K562 (cell line): ENCODE data around the gene TMEM248. TPM values are rescaled to one million over a fixed set of nuclear protein-coding genes. Genes with fewer than 3 reads are reported as not detected.

ENCODE experiments used
- C11orf30 ChIP-seq: fragments of 450-650 bp; IDR thresholded peaks from 2 replicates; pipeline ENCODE4 v1.6.1; 2016; ENCODE audit warnings: low read depth, mild to moderate bottlenecking
- CHAMP1 ChIP-seq: fragments of 450-650 bp; IDR thresholded peaks from 2 replicates; pipeline ENCODE4 v1.6.1; 2016; ENCODE audit warnings: mild to moderate bottlenecking
- CTBP1 ChIP-seq: fragments of 450-650 bp; IDR thresholded peaks from 2 replicates; pipeline ENCODE4 v1.6.1; 2016; ENCODE audit warnings: borderline replicate concordance
- ELF1 ChIP-seq: fragments of 200-800 bp; sonication (Bioruptor generic); IDR thresholded peaks from 2 replicates; pipeline ENCODE4 v1.6.1; 2016; ENCODE audit warnings: missing genetic modification characterization, missing compliant biosample characterization
- EP300 ChIP-seq: IDR thresholded peaks from 2 replicates; pipeline ENCODE4 v1.6.1; 2012; ENCODE audit warnings: low read length, improper control_type of control experiment
- HDAC6 ChIP-seq: IDR thresholded peaks from 2 replicates; pipeline ENCODE4 v1.6.1; 2012; ENCODE audit warnings: low read depth, mild to moderate bottlenecking, control low read depth, inconsistent platforms, low read length, moderate library complexity
- KLF10 ChIP-seq: fragments of 250-450 bp; sonication (Bioruptor Pico); IDR thresholded peaks from 2 replicates; pipeline ENCODE4 v1.6.1; 2021; ENCODE audit warnings: matching md5 sums
- L3MBTL2 ChIP-seq: fragments of 450-650 bp; IDR thresholded peaks from 2 replicates; pipeline ENCODE4 v1.6.1; 2016; ENCODE audit warnings: mild to moderate bottlenecking, moderate library complexity
- PHTF2 ChIP-seq: fragments of 250-450 bp; sonication (Bioruptor Pico); IDR thresholded peaks from 2 replicates; pipeline ENCODE4 v1.5.0; 2021; ENCODE audit warnings: mild to moderate bottlenecking
- RAD51 ChIP-seq: fragments of 450-650 bp; IDR thresholded peaks from 2 replicates; pipeline ENCODE4 v1.7.1; 2016; ENCODE audit warnings: low read depth, mild to moderate bottlenecking, borderline replicate concordance
- THAP12 ChIP-seq: fragments of 250-450 bp; sonication (Bioruptor Pico); IDR thresholded peaks from 2 replicates; pipeline ENCODE4 v1.9.0; 2021; ENCODE audit warnings: mild to moderate bottlenecking, inconsistent platforms
- ZNF134 ChIP-seq: fragments of 250-450 bp; sonication (Bioruptor Pico); conservative IDR thresholded peaks from 2 replicates; pipeline ENCODE4 v1.4.0; 2020
- ZNF224 ChIP-seq: sonication (generic); formaldehyde crosslinking; IDR thresholded peaks from 2 replicates; pipeline ENCODE4 v1.8.0; 2022; ENCODE audit warnings: mild to moderate bottlenecking, missing genetic modification reagents
- ZNF436 ChIP-seq: fragments of 250-450, 450-650 bp; sonication (Bioruptor Pico); formaldehyde crosslinking; IDR thresholded peaks from 2 replicates; pipeline ENCODE4 v1.7.0; 2020; ENCODE audit warnings: mild to moderate bottlenecking
- ZNF583 ChIP-seq: fragments of 250-450 bp; sonication (Bioruptor Pico); IDR thresholded peaks from 2 replicates; pipeline ENCODE4 v1.4.0; 2020
- ZNF75A ChIP-seq: fragments of 450-650 bp; formaldehyde crosslinking; IDR thresholded peaks from 2 replicates; pipeline ENCODE4 v1.4.0; 2020; ENCODE audit warnings: mild to moderate bottlenecking
- polyA plus RNA-seq, 8 experiments: library from polyadenylated mRNA; depleted of rRNA in 4 of 8; stranded (reverse) in 5 of 8; unstranded in 3 of 8; fragments of >200 nt; fragmentation: Nextera tagmentation in 2 of 8; fragmentation: Illumina TruSeq in 1 of 8; extraction: Ambion mirVana in 2 of 8; extraction: Trizol in 1 of 8; gene quantifications; 2 replicates each; pipeline versions ENCODE4 v1.2.1 to v1.2.3, GENCODE V29; 2011 to 2014; ENCODE audit warnings: inconsistent platforms in 1 of 8, missing spikeins in 1 of 8
- total RNA-seq, 7 experiments: library from RNA; depleted of rRNA in 6 of 7; stranded (reverse); fragments of >200 nt in 6 of 7; fragmentation: Illumina TruSeq in 2 of 7; extraction: Trizol in 2 of 7; gene quantifications; 2 replicates each; pipeline versions ENCODE4 v1.2.1 to v1.2.3, GENCODE V29; 2011 to 2021; ENCODE audit warnings: low replicate concordance in 1 of 7
- TF ChIP-seq, protein P1 (sequence below): sonication (generic); formaldehyde crosslinking; IDR thresholded peaks from 2 replicates; pipeline ENCODE4 v1.8.0; 2023; ENCODE audit warnings: mild to moderate bottlenecking, missing genetic modification reagents
- TF ChIP-seq, protein P2 (sequence below): fragments of 250-450 bp; sonication (Bioruptor Pico); IDR thresholded peaks from 2 replicates; pipeline ENCODE4 v1.4.0; 2020; ENCODE audit warnings: mild to moderate bottlenecking, moderate library complexity, borderline replicate concordance

The TMEM248 gene
- total and polyA plus RNA-seq, 9 of the 15 experiments (the other 6 are each of a cell fraction or from before 2014, with no cell fraction given), result 6.3 to 132 (median 64.4) TPM

GRCh38 chr7:66920769-66921395, at the start of gene TMEM248 (continued):
- no peak for TF ChIP-seq KLF10 (CRISPR knock-in tag)
- peak; percentile 99 for TF ChIP-seq ELF1 (tag)
- TF ChIP-seq L3MBTL2, result peak; percentile 89
- TF ChIP-seq ZNF583, result no peak
- TF ChIP-seq, protein P1, sequence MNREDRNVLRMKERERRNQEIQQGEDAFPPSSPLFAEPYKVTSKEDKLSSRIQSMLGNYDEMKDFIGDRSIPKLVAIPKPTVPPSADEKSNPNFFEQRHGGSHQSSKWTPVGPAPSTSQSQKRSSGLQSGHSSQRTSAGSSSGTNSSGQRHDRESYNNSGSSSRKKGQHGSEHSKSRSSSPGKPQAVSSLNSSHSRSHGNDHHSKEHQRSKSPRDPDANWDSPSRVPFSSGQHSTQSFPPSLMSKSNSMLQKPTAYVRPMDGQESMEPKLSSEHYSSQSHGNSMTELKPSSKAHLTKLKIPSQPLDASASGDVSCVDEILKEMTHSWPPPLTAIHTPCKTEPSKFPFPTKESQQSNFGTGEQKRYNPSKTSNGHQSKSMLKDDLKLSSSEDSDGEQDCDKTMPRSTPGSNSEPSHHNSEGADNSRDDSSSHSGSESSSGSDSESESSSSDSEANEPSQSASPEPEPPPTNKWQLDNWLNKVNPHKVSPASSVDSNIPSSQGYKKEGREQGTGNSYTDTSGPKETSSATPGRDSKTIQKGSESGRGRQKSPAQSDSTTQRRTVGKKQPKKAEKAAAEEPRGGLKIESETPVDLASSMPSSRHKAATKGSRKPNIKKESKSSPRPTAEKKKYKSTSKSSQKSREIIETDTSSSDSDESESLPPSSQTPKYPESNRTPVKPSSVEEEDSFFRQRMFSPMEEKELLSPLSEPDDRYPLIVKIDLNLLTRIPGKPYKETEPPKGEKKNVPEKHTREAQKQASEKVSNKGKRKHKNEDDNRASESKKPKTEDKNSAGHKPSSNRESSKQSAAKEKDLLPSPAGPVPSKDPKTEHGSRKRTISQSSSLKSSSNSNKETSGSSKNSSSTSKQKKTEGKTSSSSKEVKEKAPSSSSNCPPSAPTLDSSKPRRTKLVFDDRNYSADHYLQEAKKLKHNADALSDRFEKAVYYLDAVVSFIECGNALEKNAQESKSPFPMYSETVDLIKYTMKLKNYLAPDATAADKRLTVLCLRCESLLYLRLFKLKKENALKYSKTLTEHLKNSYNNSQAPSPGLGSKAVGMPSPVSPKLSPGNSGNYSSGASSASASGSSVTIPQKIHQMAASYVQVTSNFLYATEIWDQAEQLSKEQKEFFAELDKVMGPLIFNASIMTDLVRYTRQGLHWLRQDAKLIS (CRISPR knock-in tag), result peak; percentile 82; the same call in 1 of the 2 replicates
- no peak for TF ChIP-seq ZNF436 (CRISPR knock-in tag)
- TF ChIP-seq, protein P2, sequence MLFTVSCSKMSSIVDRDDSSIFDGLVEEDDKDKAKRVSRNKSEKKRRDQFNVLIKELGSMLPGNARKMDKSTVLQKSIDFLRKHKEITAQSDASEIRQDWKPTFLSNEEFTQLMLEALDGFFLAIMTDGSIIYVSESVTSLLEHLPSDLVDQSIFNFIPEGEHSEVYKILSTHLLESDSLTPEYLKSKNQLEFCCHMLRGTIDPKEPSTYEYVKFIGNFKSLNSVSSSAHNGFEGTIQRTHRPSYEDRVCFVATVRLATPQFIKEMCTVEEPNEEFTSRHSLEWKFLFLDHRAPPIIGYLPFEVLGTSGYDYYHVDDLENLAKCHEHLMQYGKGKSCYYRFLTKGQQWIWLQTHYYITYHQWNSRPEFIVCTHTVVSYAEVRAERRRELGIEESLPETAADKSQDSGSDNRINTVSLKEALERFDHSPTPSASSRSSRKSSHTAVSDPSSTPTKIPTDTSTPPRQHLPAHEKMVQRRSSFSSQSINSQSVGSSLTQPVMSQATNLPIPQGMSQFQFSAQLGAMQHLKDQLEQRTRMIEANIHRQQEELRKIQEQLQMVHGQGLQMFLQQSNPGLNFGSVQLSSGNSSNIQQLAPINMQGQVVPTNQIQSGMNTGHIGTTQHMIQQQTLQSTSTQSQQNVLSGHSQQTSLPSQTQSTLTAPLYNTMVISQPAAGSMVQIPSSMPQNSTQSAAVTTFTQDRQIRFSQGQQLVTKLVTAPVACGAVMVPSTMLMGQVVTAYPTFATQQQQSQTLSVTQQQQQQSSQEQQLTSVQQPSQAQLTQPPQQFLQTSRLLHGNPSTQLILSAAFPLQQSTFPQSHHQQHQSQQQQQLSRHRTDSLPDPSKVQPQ (CRISPR knock-in tag), result no peak
- TF ChIP-seq ZNF75A (CRISPR knock-in tag), result no peak
- TF ChIP-seq HDAC6, result no peak
- no peak for TF ChIP-seq PHTF2 (CRISPR knock-in tag)
- TF ChIP-seq CHAMP1, result 0 out of 2 replicates have a peak, but pooled peaks have one; percentile 32
- TF ChIP-seq EP300, result peak; percentile 61
- TF ChIP-seq THAP12 (CRISPR knock-in tag), result peak; percentile 78
- TF ChIP-seq RAD51, result peak; percentile 32; the same call in 1 of the 2 replicates
- TF ChIP-seq ZNF224, result no peak
- TF ChIP-seq C11orf30, result peak; percentile 81
- peak; percentile 90; the same call in 1 of the 2 replicates for TF ChIP-seq CTBP1
- TF ChIP-seq ZNF134 (CRISPR knock-in tag), result no peak
